A549 treated with dexamethasone at 1 μM for 4 hours (cell line): ENCODE measurements around the gene BMP7. TPM values are rescaled to one million over a fixed set of nuclear protein-coding genes. Genes with fewer than 3 reads are reported as not detected.

Source experiments
- total RNA-seq: library from RNA; stranded (reverse); fragments of 200-300 nt; extraction: Qiagen RNA extraction; gene quantifications from 5 replicates; pipeline ENCODE4 v1.2.3, GENCODE V29; 2022

Gene BMP7
- total RNA-seq = 0.29 to 0.88 TPM (median 0.61 TPM) in 5 replicates

GRCh38 chr20:57266291-57267157 is at the start of gene BMP7:
BMP7 (minus strand) TSS chr20:57266641; CDS start chr20:57266122, 519 bp downstream.

Other genes starting within 250 kb of the BMP7 start
- gene SPO11, start 63.2 kb upstream of the BMP7 start, total RNA-seq = not detected in 5 replicates
- gene RAE1, start 84.6 kb upstream of the BMP7 start, total RNA-seq = 60.3 to 68.9 TPM (median 62.5 TPM) in 5 replicates
- 23.3 to 35.8 TPM (median 35.0 TPM) in 5 replicates for gene RBM38, start 124.8 kb upstream of the BMP7 start, total RNA-seq